Measurements from ENCODE around the gene ERAS.

Gene ERAS

DNA sequence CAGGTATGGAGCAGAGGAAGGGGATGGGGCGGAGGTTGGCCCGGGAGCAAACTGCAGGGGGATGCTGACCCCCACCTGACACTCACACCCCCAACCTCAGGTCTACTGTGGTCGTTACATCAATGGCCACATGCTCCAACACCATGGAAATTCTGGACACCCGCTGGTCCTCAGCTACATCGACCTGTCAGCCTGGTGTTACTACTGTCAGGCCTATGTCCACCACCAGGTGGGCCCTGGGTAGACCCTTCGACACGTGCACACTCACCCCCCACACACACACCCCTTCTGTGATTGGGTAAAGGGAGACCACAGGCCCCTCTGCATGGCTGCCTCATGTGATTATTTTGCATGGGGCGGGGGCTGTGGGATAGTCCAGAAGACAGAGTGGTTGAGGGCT is 2.2 kb upstream of the ERAS start:
- Histone ChIP-seq H3K9me3 (no peaks in the 10 kb centered on the region), H3K4me3 (ENCODE audit: low read depth, low read length) (no peak overlapping the region), H3K36me3 (no peaks in the 10 kb centered on the region), H3K27me3 (no peaks in the 10 kb centered on the region), H3K4me1 (no peaks in the 10 kb centered on the region)
- no peak for DNase-seq
- TF ChIP-seq, protein P1, sequence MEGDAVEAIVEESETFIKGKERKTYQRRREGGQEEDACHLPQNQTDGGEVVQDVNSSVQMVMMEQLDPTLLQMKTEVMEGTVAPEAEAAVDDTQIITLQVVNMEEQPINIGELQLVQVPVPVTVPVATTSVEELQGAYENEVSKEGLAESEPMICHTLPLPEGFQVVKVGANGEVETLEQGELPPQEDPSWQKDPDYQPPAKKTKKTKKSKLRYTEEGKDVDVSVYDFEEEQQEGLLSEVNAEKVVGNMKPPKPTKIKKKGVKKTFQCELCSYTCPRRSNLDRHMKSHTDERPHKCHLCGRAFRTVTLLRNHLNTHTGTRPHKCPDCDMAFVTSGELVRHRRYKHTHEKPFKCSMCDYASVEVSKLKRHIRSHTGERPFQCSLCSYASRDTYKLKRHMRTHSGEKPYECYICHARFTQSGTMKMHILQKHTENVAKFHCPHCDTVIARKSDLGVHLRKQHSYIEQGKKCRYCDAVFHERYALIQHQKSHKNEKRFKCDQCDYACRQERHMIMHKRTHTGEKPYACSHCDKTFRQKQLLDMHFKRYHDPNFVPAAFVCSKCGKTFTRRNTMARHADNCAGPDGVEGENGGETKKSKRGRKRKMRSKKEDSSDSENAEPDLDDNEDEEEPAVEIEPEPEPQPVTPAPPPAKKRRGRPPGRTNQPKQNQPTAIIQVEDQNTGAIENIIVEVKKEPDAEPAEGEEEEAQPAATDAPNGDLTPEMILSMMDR (IDR thresholded peaks at IDR 0.05; ENCODE audit: low read depth, low read length), result no peak

DNA sequence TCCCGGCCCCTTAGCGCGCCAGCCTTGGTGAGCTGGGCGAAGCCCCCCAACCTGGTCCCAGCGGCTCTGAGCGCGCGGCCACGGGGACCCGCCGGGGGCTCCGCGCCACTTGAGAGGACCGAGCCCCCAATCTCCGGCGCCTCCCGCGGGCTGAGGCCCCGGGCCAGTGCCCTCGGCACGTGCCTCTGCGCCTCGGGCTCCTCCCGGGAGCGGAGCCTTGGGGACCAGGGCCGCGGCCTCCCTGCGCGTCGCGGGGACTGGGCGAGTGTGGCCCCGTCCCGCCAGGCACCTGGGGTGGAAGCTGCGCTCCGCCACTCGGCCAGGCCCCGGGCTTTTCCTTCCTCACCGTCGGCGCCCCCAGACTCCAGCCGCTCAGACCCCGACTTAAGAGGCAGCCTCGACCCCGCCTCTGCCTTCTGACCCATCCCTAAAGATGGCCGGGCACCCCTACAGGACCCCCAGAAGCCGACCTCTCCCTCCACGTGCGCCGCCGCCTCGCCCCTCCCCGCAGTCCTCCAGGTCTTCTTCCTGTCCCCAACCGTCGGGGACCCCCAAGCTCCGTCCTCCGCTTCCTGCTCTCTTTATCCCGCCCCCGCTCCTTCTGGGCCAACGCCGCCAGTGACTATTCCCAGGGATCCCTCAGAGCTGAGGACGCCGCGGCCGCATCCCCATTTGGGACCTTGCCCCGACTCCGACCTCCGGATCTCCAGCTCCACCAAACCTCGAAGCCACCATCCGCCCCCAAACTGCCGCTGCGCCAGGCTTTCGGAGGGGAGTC is 752 bp downstream of the ERAS start:
- Histone ChIP-seq H3K27me3 (no peaks in the 10 kb centered on the region), H3K9me3 (no peaks in the 10 kb centered on the region), H3K4me1 (no peaks in the 10 kb centered on the region), H3K4me3 (ENCODE audit: low read depth, low read length) (no peak overlapping the region), H3K36me3 (no peaks in the 10 kb centered on the region)
- TF ChIP-seq, protein P1 (IDR thresholded peaks at IDR 0.05; ENCODE audit: low read depth, low read length), result no peak
- no peak for DNase-seq

DNA sequence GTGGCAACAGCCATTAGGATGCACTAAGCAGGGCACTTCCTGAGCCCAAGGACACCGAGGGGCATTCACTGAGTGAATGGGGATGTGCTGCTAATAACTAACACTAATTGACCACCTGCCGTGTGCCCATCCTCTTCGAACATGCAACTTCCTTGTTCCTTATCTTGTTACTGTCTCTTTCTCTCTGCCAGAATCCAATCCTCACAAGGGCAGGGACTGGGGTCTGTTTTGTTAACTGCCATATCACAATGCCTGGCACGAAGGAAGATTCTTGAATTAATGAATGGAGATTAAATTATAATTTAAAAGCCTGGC is 1.3 kb downstream of the ERAS start:
- H3K36me3 ChIP-seq, result no peaks in the 10 kb centered on the region
- TF ChIP-seq, protein P1 (IDR thresholded peaks at IDR 0.05; ENCODE audit: low read depth, low read length), result no peak
- no peaks in the 10 kb centered on the region for H3K27me3 ChIP-seq
- no peaks in the 10 kb centered on the region for H3K4me1 ChIP-seq
- H3K4me3 ChIP-seq (ENCODE audit: low read depth, low read length), result no peak overlapping the region
- H3K9me3 ChIP-seq, result no peaks in the 10 kb centered on the region
- DNase-seq, result no peak

DNA sequence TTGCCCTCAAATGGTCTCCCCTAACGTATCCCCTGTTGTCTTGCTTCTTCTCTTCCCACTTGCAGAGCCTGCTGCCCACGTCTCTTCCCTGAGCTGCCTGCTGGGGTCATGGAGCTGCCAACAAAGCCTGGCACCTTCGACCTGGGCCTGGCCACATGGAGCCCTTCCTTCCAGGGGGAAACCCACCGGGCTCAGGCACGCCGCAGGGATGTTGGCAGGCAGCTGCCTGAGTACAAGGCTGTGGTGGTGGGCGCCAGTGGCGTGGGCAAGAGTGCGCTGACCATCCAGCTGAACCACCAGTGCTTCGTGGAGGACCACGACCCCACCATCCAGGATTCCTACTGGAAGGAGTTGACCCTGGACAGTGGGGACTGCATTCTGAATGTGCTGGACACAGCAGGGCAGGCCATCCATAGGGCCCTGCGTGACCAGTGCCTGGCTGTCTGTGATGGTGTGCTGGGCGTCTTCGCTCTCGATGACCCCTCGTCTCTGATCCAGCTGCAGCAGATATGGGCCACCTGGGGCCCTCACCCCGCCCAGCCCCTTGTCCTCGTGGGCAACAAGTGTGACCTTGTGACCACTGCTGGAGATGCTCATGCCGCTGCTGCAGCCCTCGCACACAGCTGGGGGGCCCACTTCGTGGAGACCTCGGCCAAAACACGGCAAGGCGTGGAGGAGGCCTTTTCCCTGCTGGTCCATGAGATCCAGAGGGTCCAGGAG is 2.9 kb downstream of the ERAS start:
- Histone ChIP-seq H3K27me3 (no peaks in the 10 kb centered on the region), H3K4me3 (ENCODE audit: low read depth, low read length) (no peak overlapping the region), H3K36me3 (no peaks in the 10 kb centered on the region), H3K4me1 (no peaks in the 10 kb centered on the region), H3K9me3 (no peaks in the 10 kb centered on the region)
- no peak for DNase-seq
- TF ChIP-seq, protein P1 (IDR thresholded peaks at IDR 0.05; ENCODE audit: low read depth, low read length), result no peak

GRCh38 chrX:48831136-48831908 is 5.0 kb downstream of the ERAS start:
- Histone ChIP-seq H3K36me3 (no peaks in the 10 kb centered on the region), H3K27me3 (no peaks in the 10 kb centered on the region)
- no peak for DNase-seq

More at GRCh38 chrX:48831136-48831908, 5.0 kb downstream of the ERAS start:
- TF ChIP-seq, protein P1 (IDR thresholded peaks at IDR 0.05; ENCODE audit: low read depth, low read length), result no peak
- H3K9me3 ChIP-seq, result no peaks in the 10 kb centered on the region
- no peak overlapping the region for H3K4me3 ChIP-seq (ENCODE audit: low read depth, low read length)
- H3K4me1 ChIP-seq, result no peaks in the 10 kb centered on the region

Data from BE2C (cell line).